ENCODE results near the gene CIAO2A.

DNA sequence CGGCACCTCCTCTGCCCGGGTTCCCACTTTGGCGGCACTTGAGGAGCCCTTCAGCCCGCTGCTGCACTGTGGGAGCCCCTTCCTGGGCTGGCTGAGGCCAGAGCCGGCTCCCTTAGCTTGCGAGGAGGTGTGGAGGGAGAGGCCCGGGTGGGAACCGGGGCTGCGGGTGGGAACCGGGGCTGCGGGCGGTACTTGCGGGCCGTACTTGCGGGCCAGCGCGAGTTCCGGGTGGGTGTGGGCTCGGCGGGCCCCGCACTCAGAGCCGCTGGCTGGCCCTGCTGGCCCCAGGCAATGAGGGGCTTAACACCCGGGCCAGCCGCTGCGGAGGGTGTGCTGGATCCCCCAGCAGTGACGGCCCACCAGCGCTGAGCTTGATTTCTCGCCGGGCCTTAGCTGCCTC is 32.9 kb downstream of the CIAO2A start:
- TF ChIP-seq CTCF (optimal IDR thresholded peaks at IDR 0.05 in 1 of 3, IDR thresholded peaks at IDR 0.05 in 1 of 3, conservative IDR thresholded peaks at IDR 0.05 in 1 of 3; ENCODE audit: extremely low read depth in 1 of 3, insufficient read depth in 2 of 3, low read length in 3 of 3) (no peak), EZH2 (IDR thresholded peaks at IDR 0.05; ENCODE audit: low read length) (no peak)

Data from keratinocyte (primary cell).